Middle frontal gyrus (tissue), 1 donor: ENCODE results near the gene RETREG2.
"Not testable (repeated sequence)": the region's sequence is repeated elsewhere in the genome, so short reads cannot be mapped to it uniquely, and the experiment has no call there.

ENCODE experiments used
- DNase-seq: peaks from one replicate; pipeline ENCODE4 v3.0.0-alpha.2; 2015; ENCODE audit warnings: low spot score; ENCODE audit errors: extremely low spot score

RETREG2 gene

GRCh38 chr2:219186754-219187456, 8.8 kb downstream of the RETREG2 start:
- DNase-seq, result no peak

DNA sequence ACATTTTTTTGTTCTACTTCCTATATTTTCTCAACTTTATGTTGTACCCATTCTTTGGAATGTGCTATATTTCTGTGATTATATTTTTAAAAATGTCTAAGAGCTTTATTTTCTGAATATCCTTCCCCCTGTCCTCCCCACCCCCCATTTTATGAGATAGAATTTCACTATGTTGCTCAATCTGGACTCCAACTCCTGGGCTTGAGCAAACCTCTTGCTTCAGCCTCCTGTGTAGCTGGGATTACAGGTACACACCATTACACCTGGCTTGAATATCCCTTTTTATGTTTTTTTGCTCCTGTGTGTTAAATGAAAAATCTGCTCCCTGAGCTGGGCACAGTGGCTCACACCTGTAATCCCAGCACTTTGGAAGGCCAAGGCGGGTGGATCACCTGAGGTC, 19.3 kb downstream of the RETREG2 start:
- DNase-seq, result no peak

DNA sequence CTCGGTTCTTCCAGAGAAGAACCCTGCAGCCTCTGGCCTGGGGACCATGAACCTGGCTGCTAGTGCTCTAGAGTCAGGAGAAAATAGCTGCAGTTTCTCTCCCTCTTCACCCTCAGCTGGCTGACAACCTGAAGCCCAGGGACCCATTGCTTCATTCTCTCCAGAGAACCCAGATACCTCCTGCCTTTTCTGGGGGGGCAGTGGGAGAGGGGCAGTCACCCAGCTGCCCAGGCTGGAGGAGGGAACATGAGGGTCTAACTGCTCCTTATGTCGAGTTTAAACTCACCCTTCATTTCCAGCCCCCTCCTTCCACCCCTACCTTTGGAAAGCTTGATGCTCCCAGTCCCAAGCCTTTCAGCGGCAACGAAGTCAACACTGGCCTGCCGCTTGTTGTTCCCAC, 20.9 kb downstream of the RETREG2 start:
- DNase-seq, result no peak

- DNase-seq, result no peak
These were observed 21.6 kb downstream of the RETREG2 start for GRCh38 chr2:219199470-219200211.

GRCh38 chr2:219200502-219201326, 22.6 kb downstream of the RETREG2 start:
- not testable (repeated sequence) for DNase-seq

GRCh38 chr2:219201331-219201730, 23.3 kb downstream of the RETREG2 start:
- not testable (repeated sequence) for DNase-seq

DNA sequence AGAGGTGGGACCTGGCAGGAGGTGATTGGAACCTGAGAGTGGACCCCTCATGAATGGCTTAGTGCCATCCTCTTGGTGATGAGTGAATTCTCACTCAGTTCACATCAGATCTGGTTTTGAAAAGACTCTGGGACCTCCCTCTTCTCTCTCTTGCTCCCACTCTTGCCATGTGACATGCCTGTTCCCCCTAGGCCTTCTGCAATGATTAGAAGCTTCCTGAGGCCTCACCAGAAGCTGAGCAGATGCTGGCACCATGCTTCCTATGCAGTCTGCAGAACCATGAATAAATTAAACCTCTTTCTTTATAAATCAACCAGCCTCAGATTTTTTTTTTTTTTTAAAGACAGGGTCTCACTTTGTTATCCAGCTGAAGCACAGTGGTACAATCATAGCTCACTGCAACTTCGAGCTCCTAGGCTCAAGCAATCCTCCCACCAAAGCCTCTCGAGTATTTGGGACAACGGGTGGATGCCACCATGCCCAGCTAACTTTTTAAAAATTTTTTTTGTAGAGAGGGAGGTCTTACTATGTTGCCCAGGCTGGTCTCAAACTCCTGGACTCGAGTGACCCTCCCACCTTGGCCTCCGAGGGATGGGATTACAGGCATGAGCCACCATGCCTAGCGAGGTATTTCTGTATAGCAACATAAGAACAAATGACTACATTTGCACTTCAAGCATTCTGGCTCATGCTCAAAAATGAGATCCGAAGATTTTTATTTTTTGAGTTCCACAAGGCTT, 26.5 kb downstream of the RETREG2 start:
- no peak for DNase-seq

- DNase-seq, result no peak
These were observed 27.1 kb downstream of the RETREG2 start for GRCh38 chr2:219205165-219205538.

GRCh38 chr2:219205981-219206327, 27.9 kb downstream of the RETREG2 start:
- no peak for DNase-seq

DNA sequence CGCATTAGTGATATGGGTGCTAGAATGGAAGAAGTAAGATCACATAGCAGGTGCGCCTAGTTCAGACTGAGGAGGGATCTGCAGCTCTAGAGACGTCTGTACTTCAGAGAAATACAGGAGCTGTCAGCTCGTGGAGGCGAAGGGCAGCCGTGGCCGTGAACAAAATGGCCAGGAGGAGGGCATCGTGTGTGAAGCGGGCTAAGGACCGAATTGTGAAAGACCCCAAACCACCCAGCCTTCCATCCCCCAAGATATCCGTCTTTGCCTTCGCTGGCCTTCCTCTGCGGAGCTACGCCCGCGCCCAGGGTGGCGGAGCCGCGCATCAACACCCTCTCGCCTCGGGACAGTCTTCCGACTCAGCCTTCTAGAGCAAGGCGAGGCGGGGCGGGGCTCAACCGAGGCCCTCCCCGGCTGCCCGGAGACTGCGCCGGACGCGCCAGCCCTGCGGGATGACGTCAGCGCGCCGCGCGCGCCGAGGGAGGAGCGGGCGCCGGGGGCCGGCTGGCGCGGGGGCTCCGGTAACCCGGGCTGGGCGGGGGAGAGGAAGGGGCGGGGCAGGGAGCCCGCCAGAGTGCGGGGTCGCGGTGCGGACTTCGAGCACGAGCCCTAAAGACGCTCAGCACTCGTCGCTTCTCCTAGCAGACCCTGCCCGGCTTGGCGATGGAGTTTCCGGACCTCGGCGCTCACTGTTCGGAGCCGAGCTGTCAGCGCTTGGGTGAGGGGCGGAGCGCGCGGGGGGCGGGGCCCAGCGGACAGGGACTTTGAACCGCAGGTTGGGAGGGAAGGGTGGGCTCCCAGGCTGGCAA, 28.5 kb downstream of the RETREG2 start, which contains the start of gene ZFAND2B:
Gene ZFAND2B, plus strand, starts transcription at position 455 of the 806 bp plus-strand sequence. Its CDS starts 206 bp downstream, at position 661.
- peak; percentile 92 for DNase-seq

- peak; percentile 16 for DNase-seq
These were observed 29.2 kb downstream of the RETREG2 start for GRCh38 chr2:219207134-219207883.

- DNase-seq, result no peak
These were observed 30.0 kb downstream of the RETREG2 start for GRCh38 chr2:219207884-219208740.

DNA sequence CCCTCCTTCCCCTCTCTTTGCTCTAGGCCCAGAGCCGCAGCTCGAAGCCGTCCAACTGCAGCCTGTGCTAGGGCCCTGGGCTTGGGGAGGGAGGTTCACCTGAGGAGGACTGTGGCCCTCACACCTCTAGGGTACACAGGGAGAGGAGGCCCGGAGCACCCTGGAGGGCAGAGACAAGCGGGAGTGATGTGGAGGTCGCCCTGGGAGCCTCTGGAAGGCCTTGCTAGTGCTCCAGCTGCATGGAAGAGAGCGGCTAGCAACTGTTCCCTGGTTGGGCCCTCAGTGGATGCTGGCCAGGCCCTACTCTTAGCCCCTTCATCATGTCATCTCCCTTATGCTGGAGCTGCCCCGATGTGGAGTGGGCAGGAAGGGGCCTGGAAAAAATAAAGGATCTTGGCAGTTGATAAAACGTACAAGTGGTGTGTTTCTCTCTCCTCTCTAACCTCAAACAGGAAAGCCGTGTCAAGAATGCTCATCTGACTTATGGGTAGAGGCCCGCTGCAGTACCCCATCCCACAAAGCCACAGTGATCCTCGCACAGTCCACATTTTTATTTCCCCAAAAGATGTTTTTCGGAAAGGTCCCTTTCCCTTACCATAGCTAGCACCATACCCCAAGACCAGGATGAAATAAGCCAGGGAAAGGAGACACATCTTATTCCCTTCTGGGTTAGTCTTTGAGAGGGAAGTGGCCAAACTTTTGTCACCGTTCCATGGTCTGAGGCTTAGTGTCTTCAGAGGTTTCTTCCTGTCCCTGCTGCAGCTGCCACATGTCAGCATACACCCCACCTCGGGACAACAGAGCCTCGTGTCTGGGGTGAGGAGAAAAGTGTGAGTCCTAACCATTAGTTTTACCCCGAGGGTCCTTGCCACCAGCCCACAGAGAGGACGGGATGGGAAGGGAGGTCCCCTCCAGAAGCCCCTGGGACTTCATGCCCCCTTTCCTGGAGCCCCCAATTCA, 31.4 kb downstream of the RETREG2 start:
- DNase-seq, result no peak

DNA sequence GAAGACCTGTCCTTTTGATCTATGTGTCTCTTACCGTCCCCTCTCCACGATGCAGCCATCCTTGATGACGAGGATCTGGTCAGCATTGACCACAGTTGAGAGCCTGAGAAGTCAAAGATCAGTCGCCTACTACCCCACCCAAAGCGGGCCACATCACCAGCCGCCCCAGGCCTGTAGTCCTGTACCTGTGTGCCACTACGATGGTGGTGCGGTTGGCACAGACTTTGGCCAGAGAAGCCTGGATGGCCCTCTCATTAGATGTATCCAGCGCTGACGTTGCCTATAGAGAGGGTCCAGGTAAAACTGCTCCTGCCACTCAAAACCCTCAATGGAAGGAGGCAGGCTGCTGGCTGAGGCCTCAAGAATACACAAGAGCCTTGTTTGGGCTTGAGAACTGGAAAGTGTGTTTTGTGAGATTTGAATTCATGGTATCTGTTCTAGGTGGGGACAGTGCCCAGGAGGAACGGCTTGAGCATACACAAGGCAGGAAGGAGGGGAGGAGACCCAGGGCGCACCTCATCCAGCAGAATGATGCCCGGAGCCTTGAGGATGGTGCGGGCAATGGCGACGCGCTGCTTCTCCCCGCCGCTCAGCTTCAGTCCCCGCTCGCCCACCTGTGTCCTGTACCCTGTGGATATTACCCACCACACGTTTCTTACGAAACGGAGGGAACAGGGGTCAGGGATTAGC, 32.3 kb downstream of the RETREG2 start:
- no peak for DNase-seq

- DNase-seq, result no peak
These were observed 32.8 kb downstream of the RETREG2 start for GRCh38 chr2:219210886-219211362.

- no peak for DNase-seq
These were observed 34.9 kb downstream of the RETREG2 start for GRCh38 chr2:219213026-219213415.
